ENCODE measurements around the gene PIK3C2A.

- TF ChIP-seq, protein P1, sequence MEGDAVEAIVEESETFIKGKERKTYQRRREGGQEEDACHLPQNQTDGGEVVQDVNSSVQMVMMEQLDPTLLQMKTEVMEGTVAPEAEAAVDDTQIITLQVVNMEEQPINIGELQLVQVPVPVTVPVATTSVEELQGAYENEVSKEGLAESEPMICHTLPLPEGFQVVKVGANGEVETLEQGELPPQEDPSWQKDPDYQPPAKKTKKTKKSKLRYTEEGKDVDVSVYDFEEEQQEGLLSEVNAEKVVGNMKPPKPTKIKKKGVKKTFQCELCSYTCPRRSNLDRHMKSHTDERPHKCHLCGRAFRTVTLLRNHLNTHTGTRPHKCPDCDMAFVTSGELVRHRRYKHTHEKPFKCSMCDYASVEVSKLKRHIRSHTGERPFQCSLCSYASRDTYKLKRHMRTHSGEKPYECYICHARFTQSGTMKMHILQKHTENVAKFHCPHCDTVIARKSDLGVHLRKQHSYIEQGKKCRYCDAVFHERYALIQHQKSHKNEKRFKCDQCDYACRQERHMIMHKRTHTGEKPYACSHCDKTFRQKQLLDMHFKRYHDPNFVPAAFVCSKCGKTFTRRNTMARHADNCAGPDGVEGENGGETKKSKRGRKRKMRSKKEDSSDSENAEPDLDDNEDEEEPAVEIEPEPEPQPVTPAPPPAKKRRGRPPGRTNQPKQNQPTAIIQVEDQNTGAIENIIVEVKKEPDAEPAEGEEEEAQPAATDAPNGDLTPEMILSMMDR (IDR thresholded peaks at IDR 0.05; ENCODE audit: low read length): no peak
- TF ChIP-seq EZH2 (IDR thresholded peaks at IDR 0.05; ENCODE audit: borderline replicate concordance, low read length): no peak
These were observed 22.8 kb downstream of the PIK3C2A start for GRCh38 chr11:17184882-17185587.

All from OCI-LY1 (cell line).